ENCODE measurements around the gene B3GLCT.

B3GLCT gene

DNA sequence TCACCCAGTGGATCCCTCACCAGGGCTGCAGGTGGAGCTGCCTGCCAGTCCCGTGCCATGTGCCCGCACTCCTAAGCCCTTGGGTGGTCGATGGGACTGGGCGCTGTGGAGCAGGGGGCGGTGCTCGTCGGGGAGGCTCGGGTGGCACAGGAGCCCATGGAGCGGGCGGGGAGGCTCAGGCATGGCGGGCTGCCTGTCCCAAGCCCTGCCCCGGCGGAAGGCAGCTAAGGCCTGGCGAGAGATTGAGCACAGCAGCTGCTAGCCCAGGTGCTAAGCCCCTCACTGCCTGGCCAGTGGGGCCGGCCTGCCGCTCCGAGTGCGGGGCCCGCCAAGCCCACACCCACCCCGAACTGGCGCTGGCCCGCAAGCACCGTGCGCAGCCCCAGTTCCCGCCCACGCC lies 16.8 kb upstream of the B3GLCT start:
- DNase-seq (ENCODE audit: low read depth) = no peak
- no peak overlapping the region for H3K4me3 ChIP-seq (ENCODE audit: low read length)
- TF ChIP-seq, protein P1, sequence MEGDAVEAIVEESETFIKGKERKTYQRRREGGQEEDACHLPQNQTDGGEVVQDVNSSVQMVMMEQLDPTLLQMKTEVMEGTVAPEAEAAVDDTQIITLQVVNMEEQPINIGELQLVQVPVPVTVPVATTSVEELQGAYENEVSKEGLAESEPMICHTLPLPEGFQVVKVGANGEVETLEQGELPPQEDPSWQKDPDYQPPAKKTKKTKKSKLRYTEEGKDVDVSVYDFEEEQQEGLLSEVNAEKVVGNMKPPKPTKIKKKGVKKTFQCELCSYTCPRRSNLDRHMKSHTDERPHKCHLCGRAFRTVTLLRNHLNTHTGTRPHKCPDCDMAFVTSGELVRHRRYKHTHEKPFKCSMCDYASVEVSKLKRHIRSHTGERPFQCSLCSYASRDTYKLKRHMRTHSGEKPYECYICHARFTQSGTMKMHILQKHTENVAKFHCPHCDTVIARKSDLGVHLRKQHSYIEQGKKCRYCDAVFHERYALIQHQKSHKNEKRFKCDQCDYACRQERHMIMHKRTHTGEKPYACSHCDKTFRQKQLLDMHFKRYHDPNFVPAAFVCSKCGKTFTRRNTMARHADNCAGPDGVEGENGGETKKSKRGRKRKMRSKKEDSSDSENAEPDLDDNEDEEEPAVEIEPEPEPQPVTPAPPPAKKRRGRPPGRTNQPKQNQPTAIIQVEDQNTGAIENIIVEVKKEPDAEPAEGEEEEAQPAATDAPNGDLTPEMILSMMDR (conservative IDR thresholded peaks at IDR 0.05; ENCODE audit: low read length) = no peak

DNA sequence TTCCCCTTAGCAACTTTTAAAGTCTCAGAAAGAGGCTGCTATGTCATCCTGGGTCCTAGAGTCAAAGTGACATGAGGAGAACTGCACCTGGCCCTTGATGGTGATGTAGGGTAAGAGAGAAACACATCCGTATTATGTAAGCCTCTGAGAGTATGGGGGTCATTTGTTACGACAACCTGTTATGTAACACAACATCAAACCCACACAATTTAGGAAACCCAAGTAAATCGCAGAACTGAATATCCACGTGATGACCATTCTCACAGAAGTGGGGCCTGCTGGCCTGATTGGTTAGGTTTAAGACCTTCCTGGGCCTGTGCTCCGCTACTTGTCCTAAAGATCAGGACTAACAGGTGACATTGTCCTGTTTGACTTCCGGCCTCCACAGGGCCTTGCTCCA lies 15.3 kb upstream of the B3GLCT start:
- no peak for DNase-seq (ENCODE audit: low read depth)
- H3K4me3 ChIP-seq (ENCODE audit: low read length) = no peak overlapping the region
- TF ChIP-seq, protein P1 (conservative IDR thresholded peaks at IDR 0.05; ENCODE audit: low read length) = no peak

DNA sequence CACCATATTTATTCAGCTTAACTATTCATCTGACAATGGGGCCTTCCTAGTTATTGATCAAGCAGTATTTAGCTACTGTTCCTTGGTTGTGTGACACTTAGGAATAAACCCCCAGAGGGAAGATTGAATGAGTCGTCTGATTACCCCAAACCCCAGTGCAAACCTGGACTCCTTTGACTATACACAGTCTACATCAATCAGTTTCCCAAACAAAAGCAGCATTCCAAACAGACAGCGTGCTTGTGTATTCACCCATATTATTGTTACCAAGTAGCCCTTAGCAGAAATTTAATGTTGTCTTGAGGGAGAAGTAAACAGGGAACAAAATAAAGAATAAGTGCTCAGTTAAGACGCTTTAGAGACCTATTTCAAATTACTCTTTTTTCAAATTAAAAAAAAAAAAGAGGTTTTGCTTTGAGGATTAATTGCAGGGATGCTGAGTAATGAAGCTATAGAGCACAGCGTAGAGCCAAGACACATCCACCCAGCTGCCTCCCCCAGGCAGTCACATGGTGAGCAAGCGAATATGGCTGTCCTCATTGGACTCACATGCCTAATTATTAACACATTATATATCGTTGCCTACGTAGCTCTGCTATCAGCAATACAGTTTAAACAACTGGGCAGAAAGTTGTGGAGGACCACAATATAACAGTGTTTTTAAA lies 14.7 kb upstream of the B3GLCT start:
- no peak for DNase-seq (ENCODE audit: low read depth)
- TF ChIP-seq, protein P1 (conservative IDR thresholded peaks at IDR 0.05; ENCODE audit: low read length) = no peak
- no peak overlapping the region for H3K4me3 ChIP-seq (ENCODE audit: low read length)

DNA sequence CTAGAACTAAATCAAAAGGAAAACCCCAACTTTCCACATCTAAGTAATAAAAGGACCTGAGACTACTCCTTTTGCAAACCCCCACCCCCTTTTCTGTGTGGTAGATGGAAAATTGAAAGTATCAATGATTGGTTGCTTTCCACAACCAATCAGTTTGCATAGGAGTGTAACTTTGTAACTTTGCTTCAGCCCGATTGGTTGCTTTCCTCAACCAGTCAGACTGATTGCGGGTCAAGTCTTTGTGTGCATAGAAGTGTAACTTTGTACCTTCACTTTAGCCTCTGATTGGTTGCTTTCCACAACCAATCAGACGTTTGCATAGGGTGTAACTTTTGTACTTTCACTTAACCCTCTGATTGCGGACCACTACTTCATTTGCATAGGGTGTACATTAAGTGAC lies 8.0 kb upstream of the B3GLCT start:
- no peak for DNase-seq (ENCODE audit: low read depth)
- H3K4me3 ChIP-seq (ENCODE audit: low read length) = no peak overlapping the region
- TF ChIP-seq, protein P1 (conservative IDR thresholded peaks at IDR 0.05; ENCODE audit: low read length) = no peak

DNA sequence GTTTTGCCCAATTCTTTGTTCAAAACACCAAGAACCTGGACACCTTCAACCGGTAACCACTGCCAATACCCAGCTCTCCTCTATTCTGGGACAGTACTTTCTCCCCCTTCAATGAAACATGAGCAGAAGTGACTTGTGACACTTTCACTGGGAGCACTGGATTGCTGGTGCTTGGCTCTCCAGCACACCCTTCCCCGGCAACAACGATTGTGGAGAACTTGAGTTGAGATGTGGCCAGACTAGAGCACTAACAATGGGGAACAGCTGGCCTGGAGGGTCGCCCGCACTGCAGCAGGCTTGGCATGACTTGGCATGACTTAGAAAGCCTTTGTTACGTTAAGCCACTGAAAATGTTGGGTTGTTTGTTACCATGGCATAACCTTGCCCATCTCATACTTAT lies 7.5 kb upstream of the B3GLCT start:
- TF ChIP-seq, protein P1 (conservative IDR thresholded peaks at IDR 0.05; ENCODE audit: low read length) = no peak
- DNase-seq (ENCODE audit: low read depth) = no peak
- no peak overlapping the region for H3K4me3 ChIP-seq (ENCODE audit: low read length)

DNA sequence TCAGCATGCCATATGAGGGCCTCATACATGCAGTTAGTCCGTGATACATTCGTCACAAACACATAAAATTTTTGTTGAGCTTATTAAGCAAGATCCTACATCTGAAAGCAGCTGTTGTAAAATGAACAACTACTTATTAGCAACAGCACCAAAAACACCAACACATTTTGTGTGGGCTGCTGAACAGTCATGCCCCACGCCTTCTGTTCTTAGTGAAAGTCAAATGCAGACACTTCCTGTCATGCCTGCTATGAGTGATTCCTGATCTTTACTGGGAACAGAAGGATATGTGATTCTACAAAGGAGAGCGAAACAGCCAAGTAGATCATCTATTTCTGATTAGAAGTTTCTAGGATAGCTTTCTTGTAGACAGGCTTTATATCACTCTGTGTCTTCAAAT lies 4.2 kb upstream of the B3GLCT start:
- DNase-seq (ENCODE audit: low read depth) = no peak
- H3K4me3 ChIP-seq (ENCODE audit: low read length) = no peak overlapping the region
- TF ChIP-seq, protein P1 (conservative IDR thresholded peaks at IDR 0.05; ENCODE audit: low read length) = no peak

DNA sequence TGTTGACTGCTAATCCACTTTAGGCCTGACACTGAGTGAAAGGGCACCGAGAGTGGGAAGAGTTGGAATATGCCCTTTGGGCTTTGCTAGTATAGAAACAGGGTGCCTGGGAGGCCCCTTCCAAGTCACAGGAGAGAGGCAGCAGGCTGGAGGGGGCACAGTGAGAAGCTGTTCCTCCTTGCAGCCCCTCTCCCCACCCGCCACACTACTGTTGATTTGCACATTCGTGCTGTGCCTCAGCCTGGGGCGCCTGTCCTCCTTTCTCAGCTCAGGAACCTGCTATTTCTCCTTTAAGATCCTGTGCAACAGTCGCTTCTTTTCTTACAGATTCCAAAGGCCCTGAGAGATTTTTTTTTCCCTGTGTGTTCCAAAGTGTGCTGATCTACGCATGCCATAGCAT lies 2.8 kb upstream of the B3GLCT start:
- no peak for DNase-seq (ENCODE audit: low read depth)
- no peak overlapping the region for H3K4me3 ChIP-seq (ENCODE audit: low read length)
- TF ChIP-seq, protein P1 (conservative IDR thresholded peaks at IDR 0.05; ENCODE audit: low read length) = no peak
